Endothelial cell of umbilical vein (primary cell): ENCODE data around the gene ADAMTSL3.

Source experiments
- POLR2A ChIP-seq: IDR thresholded peaks from 2 replicates; pipeline ENCODE4 v1.6.1; 2012; ENCODE audit warnings: low read depth, mild to moderate bottlenecking, control low read depth, low read length
- TF ChIP-seq, protein P1 (sequence below), 2 donors: IDR thresholded peaks; 1 replicate in 1 of 2; 2 replicates in 1 of 2; pipeline ENCODE4 v1.5.1; 2011; ENCODE audit warnings: low read length in 2 of 2, mild to moderate bottlenecking in 2 of 2, moderate library complexity in 2 of 2, control low read depth in 1 of 2, inconsistent platforms in 1 of 2, low read depth in 1 of 2; ENCODE audit not compliant: insufficient read depth in 1 of 2; ENCODE audit errors: extremely low read depth in 1 of 2

DNA sequence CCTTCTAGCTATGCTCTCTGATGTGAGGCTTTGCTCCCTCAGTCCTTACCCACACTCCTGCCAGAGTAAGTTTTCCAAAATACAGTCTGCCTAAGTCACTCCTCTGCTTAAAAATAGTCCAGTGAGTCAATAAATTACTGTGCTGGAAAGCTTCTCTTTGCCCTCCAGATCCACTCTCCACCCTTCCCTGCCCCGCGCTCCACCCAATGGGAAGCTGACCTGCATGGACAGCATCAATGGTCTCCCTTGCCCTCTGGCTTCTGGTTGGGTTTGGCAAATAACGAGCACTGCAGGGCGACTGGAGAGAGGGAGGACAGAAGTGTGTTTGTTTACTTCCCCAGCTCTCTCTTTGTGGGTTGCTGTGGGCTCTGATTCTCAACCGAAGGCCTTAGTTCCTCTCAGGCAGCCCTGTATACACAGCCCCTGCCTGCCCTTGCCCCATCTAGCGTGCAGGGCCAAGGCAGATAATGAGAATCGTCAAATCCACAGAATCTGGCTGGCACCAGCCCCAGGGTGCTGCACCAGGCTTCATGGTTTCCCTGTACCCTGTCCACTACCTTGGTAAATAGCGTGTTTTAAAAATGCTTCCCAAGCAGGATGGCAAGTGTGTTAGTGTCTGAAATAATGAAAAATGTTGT lies 110.4 kb downstream of the ADAMTSL3 start:
- TF ChIP-seq, protein P1, sequence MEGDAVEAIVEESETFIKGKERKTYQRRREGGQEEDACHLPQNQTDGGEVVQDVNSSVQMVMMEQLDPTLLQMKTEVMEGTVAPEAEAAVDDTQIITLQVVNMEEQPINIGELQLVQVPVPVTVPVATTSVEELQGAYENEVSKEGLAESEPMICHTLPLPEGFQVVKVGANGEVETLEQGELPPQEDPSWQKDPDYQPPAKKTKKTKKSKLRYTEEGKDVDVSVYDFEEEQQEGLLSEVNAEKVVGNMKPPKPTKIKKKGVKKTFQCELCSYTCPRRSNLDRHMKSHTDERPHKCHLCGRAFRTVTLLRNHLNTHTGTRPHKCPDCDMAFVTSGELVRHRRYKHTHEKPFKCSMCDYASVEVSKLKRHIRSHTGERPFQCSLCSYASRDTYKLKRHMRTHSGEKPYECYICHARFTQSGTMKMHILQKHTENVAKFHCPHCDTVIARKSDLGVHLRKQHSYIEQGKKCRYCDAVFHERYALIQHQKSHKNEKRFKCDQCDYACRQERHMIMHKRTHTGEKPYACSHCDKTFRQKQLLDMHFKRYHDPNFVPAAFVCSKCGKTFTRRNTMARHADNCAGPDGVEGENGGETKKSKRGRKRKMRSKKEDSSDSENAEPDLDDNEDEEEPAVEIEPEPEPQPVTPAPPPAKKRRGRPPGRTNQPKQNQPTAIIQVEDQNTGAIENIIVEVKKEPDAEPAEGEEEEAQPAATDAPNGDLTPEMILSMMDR (IDR thresholded peaks at IDR 0.05; ENCODE audit: extremely low read depth in 1 of 2, insufficient read depth in 1 of 2, low read depth in 1 of 2, low read length in 2 of 2): no peak
- no peak for TF ChIP-seq POLR2A
